SK-N-SH (cell line): ENCODE data around the gene VMP1. TPM values are rescaled to one million over a fixed set of nuclear protein-coding genes. Genes with fewer than 3 reads are reported as not detected.

ENCODE experiments used
- CTCF ChIA-PET: fragments of 300-600, 350-600 bp; formaldehyde crosslinking; extraction: SDS; loops from one replicate; lab custom pipeline; 2021; lab: Yijun Ruan, JAX
- POLR2A ChIA-PET: fragments of 350-600 bp; sonication (Branson Sonifier 250); formaldehyde crosslinking; extraction: SDS; loops from one replicate; lab custom pipeline; 2020; ENCODE audit warnings: antibody characterized with exemption, inconsistent platforms; lab: Yijun Ruan, JAX
- DNase-seq: peaks from one replicate; pipeline ENCODE4 v3.0.0; 2012
- H2AFZ ChIP-seq: fragments of 200-600 bp; sonication (generic); 2 replicates; pipeline ENCODE4 v1.8.1; 2016; ENCODE audit warnings: antibody characterized with exemption, mild to moderate bottlenecking, low read depth
- H3F3A ChIP-seq: fragments of 200-600 bp; sonication (generic); replicated peaks from 2 replicates; pipeline ENCODE3; 2016; ENCODE audit warnings: antibody characterized with exemption, mild to moderate bottlenecking; ENCODE audit not compliant: insufficient read depth
- H3K27ac ChIP-seq, 2 experiments: fragments of 200-500 bp in 1 of 2; fragments of 200-600 bp in 1 of 2; sonication (Bioruptor generic) in 1 of 2; sonication (generic), shearing (Covaris generic) in 1 of 2; 2 replicates each; pipeline versions ENCODE4 v1.5.1 to v1.6.1; 2014 to 2016; ENCODE audit warnings: low read depth in 2 of 2, inconsistent platforms in 1 of 2, low read length in 1 of 2, mild to moderate bottlenecking in 1 of 2, mixed read lengths in 1 of 2
- H3K27me3 ChIP-seq: fragments of 200-600 bp; sonication (generic), shearing (Covaris generic); 2 replicates; pipeline ENCODE4 v1.6.1; 2016; ENCODE audit warnings: mixed run types; ENCODE audit not compliant: insufficient read depth
- H3K36me3 ChIP-seq, 2 experiments: fragments of 200-500 bp in 1 of 2; fragments of 200-600 bp in 1 of 2; sonication (Bioruptor generic) in 1 of 2; sonication (generic) in 1 of 2; replicated peaks in 1 of 2; 2 replicates each; pipeline versions ENCODE3 to v1.5.1; 2014 to 2016; ENCODE audit warnings: low read length in 1 of 2, mild to moderate bottlenecking in 1 of 2; ENCODE audit not compliant: insufficient read depth in 2 of 2, control insufficient read depth in 1 of 2
- H3K4me1 ChIP-seq, 2 experiments: fragments of 200-500 bp in 1 of 2; fragments of 200-600 bp in 1 of 2; sonication (Bioruptor generic) in 1 of 2; sonication (generic), shearing (Covaris generic) in 1 of 2; 2 replicates each; pipeline versions ENCODE4 v1.5.1 to v1.6.1; 2014 to 2016; ENCODE audit warnings: low read depth in 1 of 2, low read length in 1 of 2, mixed run types in 1 of 2; ENCODE audit not compliant: insufficient read depth in 2 of 2, control insufficient read depth in 1 of 2
- H3K4me2 ChIP-seq: fragments of 200-600 bp; sonication (generic), shearing (Covaris generic); 2 replicates; pipeline ENCODE4 v1.6.1; 2017; ENCODE audit warnings: mixed run types
- H3K4me3 ChIP-seq, 2 experiments: fragments of 200-500 bp in 1 of 2; fragments of 200-600 bp in 1 of 2; sonication (Bioruptor generic) in 1 of 2; sonication (generic), shearing (Covaris generic) in 1 of 2; 2 replicates each; pipeline versions ENCODE4 v1.5.1 to v1.8.1; 2014 to 2016; ENCODE audit warnings: low read depth in 2 of 2, inconsistent platforms in 1 of 2, low read length in 1 of 2, mild to moderate bottlenecking in 1 of 2, mixed read lengths in 1 of 2, moderate library complexity in 1 of 2
- H3K79me2 ChIP-seq: fragments of 200-600 bp; sonication (generic); 2 replicates; pipeline ENCODE4 v1.8.1; 2017; ENCODE audit warnings: mild to moderate bottlenecking; ENCODE audit not compliant: insufficient read depth
- H3K9ac ChIP-seq: fragments of 200-600 bp; sonication (generic); 2 replicates; pipeline ENCODE4 v1.6.1; 2017; ENCODE audit warnings: mixed run types
- H3K9me2 ChIP-seq: fragments of 200-600 bp; sonication (generic); 2 replicates; pipeline ENCODE4 v1.6.1; 2017; ENCODE audit warnings: mixed run types
- H3K9me3 ChIP-seq: fragments of 200-600 bp; sonication (generic); 2 replicates; pipeline ENCODE4 v1.6.1; 2017; ENCODE audit warnings: mixed run types, mild to moderate bottlenecking, moderate library complexity
- H4K20me1 ChIP-seq: fragments of 200-600 bp; sonication (generic); 2 replicates; pipeline ENCODE4 v1.6.1; 2017; ENCODE audit warnings: mild to moderate bottlenecking, mixed run types; ENCODE audit not compliant: insufficient read depth
- CHD2 ChIP-seq: fragments of 150-350 bp; IDR thresholded peaks from 2 replicates; pipeline ENCODE4 v1.6.1; 2018; ENCODE audit warnings: low read length; ENCODE audit not compliant: partially characterized antibody
- CTCF ChIP-seq: fragments of 200-600 bp; sonication (generic); IDR thresholded peaks from 2 replicates; pipeline ENCODE4 v1.6.1; 2017; ENCODE audit warnings: antibody characterized with exemption, mild to moderate bottlenecking, moderate library complexity
- EP300 ChIP-seq, 2 experiments: IDR thresholded peaks; 2 replicates each; pipeline versions ENCODE4 v1.4.0 to v1.6.1; 2012; ENCODE audit warnings: borderline replicate concordance in 1 of 2, low read depth in 1 of 2, low read length in 1 of 2
- FOXJ3 ChIP-seq: sonication (generic); formaldehyde crosslinking; IDR thresholded peaks from 2 replicates; pipeline ENCODE4 v1.5.1; 2020; ENCODE audit warnings: mild to moderate bottlenecking, missing genetic modification reagents
- MEF2A ChIP-seq: IDR thresholded peaks from 2 replicates; pipeline ENCODE4 v1.4.0; 2012; ENCODE audit warnings: low read depth, borderline replicate concordance
- NFIC ChIP-seq: IDR thresholded peaks from 2 replicates; pipeline ENCODE4 v1.4.0; 2012; ENCODE audit warnings: borderline replicate concordance
- NRF1 ChIP-seq: IDR thresholded peaks from 2 replicates; pipeline ENCODE4 v1.6.1; 2012; ENCODE audit warnings: low read depth, mild to moderate bottlenecking, low read length
- POLR2AphosphoS5 ChIP-seq: IDR thresholded peaks from 2 replicates; pipeline ENCODE4 v1.6.1; 2012; ENCODE audit warnings: low read depth, low read length
- RAD21 ChIP-seq: IDR thresholded peaks from 2 replicates; pipeline ENCODE4 v1.6.1; 2012; ENCODE audit warnings: mild to moderate bottlenecking, low read length
- RCOR1 ChIP-seq: fragments of 150-350 bp; IDR thresholded peaks from 2 replicates; pipeline ENCODE4 v1.6.1; 2017; ENCODE audit warnings: antibody characterized with exemption, low read length
- REST ChIP-seq: IDR thresholded peaks from 2 replicates; pipeline ENCODE4 v1.6.1; 2012; ENCODE audit warnings: mild to moderate bottlenecking, low read depth, low read length, moderate library complexity
- TCF12 ChIP-seq: IDR thresholded peaks from 2 replicates; pipeline ENCODE4 v1.4.0; 2012
- YY1 ChIP-seq: IDR thresholded peaks from 2 replicates; pipeline ENCODE4 v1.4.0; 2012; ENCODE audit warnings: low read depth, mild to moderate bottlenecking
- WGBS: methylation state at CpG from one replicate; pipeline ENCODE4 v1.1.6; 2017; ENCODE audit warnings: low lambda C conversion rate; 5-methylcytosine and 5-hydroxymethylcytosine counted together
- polyA plus RNA-seq, 3 experiments: library from polyadenylated mRNA; depleted of rRNA; stranded (reverse); fragments of >200 nt; gene quantifications; 2 replicates each; pipeline ENCODE4 v1.2.3, GENCODE V29; 2012
- TF ChIP-seq, protein P1 (sequence below): IDR thresholded peaks from 2 replicates; pipeline ENCODE4; 2012
- TF ChIP-seq, protein P2 (sequence below): IDR thresholded peaks from 2 replicates; pipeline ENCODE4 v1.4.0; 2012; ENCODE audit warnings: low read depth
- TF ChIP-seq, protein P3 (sequence below): IDR thresholded peaks from 2 replicates; pipeline ENCODE4 v1.4.0; 2012; ENCODE audit warnings: low read depth, borderline replicate concordance

The VMP1 gene
- polyA plus RNA-seq, 1 of the 3 experiments (the other 2 are of a cell fraction) = 169 TPM

DNA sequence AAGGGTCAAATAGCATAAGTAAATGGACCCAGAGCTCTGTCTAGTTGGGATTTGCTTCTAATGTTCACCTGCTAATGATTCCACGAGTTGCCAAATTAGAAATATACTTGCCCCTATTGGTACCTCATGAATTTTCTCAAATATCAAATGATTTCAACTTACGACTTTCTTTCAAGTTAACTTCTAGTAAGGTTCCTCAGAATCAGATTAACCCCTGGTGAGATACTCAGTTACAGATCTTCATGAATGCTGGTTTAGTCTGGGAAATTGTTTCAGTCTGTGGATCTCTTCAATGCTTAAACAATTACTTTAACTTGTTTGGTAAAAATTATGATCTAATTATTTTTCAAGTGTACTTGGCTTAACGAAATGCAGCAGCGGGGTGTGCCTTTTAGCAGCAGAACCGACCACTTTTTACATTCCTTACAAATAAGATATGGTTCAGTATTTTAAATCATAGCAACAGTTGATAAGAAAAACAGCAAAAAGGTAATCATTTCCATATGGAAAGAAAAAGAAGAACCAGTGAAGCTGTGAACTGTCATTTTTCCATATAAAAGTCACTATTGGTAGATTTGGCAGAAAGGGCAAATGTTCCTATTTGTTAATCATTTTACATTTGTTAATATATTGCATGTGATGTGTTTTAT, 150.8 kb downstream of the VMP1 start:
- Histone ChIP-seq H3K4me3 (no peak overlapping the region), H3K79me2 (no peaks in the 10 kb centered on the region), H3K9me3 (no peaks in the 10 kb centered on the region), H3K27ac (peak overlapping the region; percentile 63 to 70), H3K4me2 (no peak overlapping the region), H3K27me3 (no peaks in the 10 kb centered on the region), H4K20me1 (no peaks in the 10 kb centered on the region), H3K36me3 (peaks cover 0 to 8% of the 10 kb centered on the region in 2 experiments), H3K4me1 (peaks cover 7 to 12% of the 10 kb centered on the region in 2 experiments), H2AFZ (0 out of 2 replicates have a peak overlapping the region, but pooled peaks have one; percentile 6), H3K9me2 (no peaks in the 10 kb centered on the region), H3K9ac (peak overlapping the region; percentile 1; the same call in 1 of the 2 replicates), H3F3A (peaks cover 15% of the 10 kb centered on the region)
- ChIA-PET POLR2A (no interaction called here), CTCF (interaction anchor here (0.6 to 2.5 kb wide), 20 partner anchors 9 to 547 kb away, joined by 3 to 16 read pairs (median 6); no protein-coding TSS in a partner anchor)
- DNase-seq = peak; percentile 31
- TF ChIP-seq, protein P1, sequence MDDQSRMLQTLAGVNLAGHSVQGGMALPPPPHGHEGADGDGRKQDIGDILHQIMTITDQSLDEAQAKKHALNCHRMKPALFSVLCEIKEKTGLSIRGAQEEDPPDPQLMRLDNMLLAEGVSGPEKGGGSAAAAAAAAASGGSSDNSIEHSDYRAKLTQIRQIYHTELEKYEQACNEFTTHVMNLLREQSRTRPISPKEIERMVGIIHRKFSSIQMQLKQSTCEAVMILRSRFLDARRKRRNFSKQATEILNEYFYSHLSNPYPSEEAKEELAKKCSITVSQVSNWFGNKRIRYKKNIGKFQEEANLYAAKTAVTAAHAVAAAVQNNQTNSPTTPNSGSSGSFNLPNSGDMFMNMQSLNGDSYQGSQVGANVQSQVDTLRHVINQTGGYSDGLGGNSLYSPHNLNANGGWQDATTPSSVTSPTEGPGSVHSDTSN = 0 out of 2 replicates have a peak, but pooled peaks have one; percentile 3
- TF ChIP-seq EP300 (IDR thresholded peaks at IDR 0.05; ENCODE audit: borderline replicate concordance in 1 of 2, low read depth in 1 of 2, low read length in 1 of 2) (peak in 1 of 2 experiments; percentile 46; a peak in 3 of 4 replicates), YY1 (no peak), TCF12 (peak; percentile 78)
- TF ChIP-seq, protein P2, sequence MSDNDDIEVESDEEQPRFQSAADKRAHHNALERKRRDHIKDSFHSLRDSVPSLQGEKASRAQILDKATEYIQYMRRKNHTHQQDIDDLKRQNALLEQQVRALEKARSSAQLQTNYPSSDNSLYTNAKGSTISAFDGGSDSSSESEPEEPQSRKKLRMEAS = no peak
- WGBS = 58% methylated on average over 5 of the region's 5 CpGs

- H3K9ac ChIP-seq = peak overlapping the region; percentile 1; the same call in 1 of the 2 replicates
- H3K79me2 ChIP-seq = no peaks in the 10 kb centered on the region
- H2AFZ ChIP-seq = no peak overlapping the region
- CTCF ChIA-PET = interaction anchor here (0.6 to 2.5 kb wide), 44 partner anchors 9 to 548 kb away, joined by 3 to 16 read pairs (median 5); no protein-coding TSS in a partner anchor
- no peak for DNase-seq
- no peaks in the 10 kb centered on the region for H3K27me3 ChIP-seq
- H3K4me1 ChIP-seq = peaks cover under 1 to 12% of the 10 kb centered on the region in 2 experiments; a peak in 3 of 4 replicates
- H3K27ac ChIP-seq = peak overlapping the region; percentile 63 to 70; a peak in 3 of 4 replicates
- H3K9me2 ChIP-seq = no peaks in the 10 kb centered on the region
- POLR2A ChIA-PET = no interaction called here
- H3F3A ChIP-seq = peaks cover 13% of the 10 kb centered on the region
- no peak overlapping the region for H3K4me3 ChIP-seq
- H3K9me3 ChIP-seq = no peaks in the 10 kb centered on the region
- no peak for TF ChIP-seq MEF2A
- TF ChIP-seq, protein P3, sequence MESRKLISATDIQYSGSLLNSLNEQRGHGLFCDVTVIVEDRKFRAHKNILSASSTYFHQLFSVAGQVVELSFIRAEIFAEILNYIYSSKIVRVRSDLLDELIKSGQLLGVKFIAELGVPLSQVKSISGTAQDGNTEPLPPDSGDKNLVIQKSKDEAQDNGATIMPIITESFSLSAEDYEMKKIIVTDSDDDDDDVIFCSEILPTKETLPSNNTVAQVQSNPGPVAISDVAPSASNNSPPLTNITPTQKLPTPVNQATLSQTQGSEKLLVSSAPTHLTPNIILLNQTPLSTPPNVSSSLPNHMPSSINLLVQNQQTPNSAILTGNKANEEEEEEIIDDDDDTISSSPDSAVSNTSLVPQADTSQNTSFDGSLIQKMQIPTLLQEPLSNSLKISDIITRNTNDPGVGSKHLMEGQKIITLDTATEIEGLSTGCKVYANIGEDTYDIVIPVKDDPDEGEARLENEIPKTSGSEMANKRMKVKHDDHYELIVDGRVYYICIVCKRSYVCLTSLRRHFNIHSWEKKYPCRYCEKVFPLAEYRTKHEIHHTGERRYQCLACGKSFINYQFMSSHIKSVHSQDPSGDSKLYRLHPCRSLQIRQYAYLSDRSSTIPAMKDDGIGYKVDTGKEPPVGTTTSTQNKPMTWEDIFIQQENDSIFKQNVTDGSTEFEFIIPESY = no peak
- no peak for TF ChIP-seq CTCF
- no peak for TF ChIP-seq NRF1
- no peak for TF ChIP-seq CHD2
- no peak for TF ChIP-seq FOXJ3 (CRISPR knock-in tag)
- no peak for TF ChIP-seq POLR2AphosphoS5
- no peak for TF ChIP-seq RAD21
- TF ChIP-seq TCF12 = no peak
- TF ChIP-seq REST = no peak
- TF ChIP-seq YY1 = no peak
- TF ChIP-seq, protein P2 = no peak
- no peak for TF ChIP-seq RCOR1
- TF ChIP-seq NFIC = no peak
- H3K36me3 ChIP-seq = peaks cover 0 to 8% of the 10 kb centered on the region in 2 experiments
- H3K4me2 ChIP-seq = no peak overlapping the region
- WGBS = 63% methylated on average over 3 of the region's 3 CpGs
- no peaks in the 10 kb centered on the region for H4K20me1 ChIP-seq
Measured at GRCh38 chr17:59858932-59859331, 151.5 kb downstream of the VMP1 start.
